ENCODE results near the gene ERC2. TPM values are rescaled to one million over a fixed set of nuclear protein-coding genes. Genes with fewer than 3 reads are reported as not detected.

ERC2 gene
- total and polyA plus RNA-seq, 7 donors, result 0.52 to 5.7 (median 1.2) TPM; not detected in 2

DNA sequence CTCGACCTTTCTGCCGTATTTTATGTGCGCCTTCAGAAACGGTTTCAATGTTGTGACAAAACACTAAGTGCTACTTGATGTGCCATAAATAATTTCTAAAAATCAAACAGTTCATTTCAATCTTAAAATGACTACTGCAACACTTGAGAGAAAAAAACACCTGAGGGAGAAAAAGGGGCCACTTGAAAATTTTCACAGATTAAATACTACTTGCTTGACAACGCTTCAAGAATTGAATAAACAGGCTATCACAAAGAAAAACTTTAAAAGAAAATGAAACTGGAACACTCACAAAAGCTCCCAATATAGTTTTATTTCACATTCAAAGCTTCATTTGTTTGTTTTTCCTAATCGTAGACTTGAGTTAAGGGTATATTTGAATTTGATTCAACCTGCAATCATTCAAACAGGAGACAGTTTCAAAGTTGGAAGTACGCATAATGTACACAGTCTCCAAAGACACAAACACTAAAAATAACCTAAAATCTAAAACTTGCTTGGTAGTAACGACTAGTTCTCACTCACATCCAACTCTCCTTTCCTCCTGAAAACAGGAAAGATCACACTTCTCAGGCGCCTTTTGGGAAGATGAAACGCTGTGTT is 380.7 kb downstream of the ERC2 start:
- TF ChIP-seq, protein P1, sequence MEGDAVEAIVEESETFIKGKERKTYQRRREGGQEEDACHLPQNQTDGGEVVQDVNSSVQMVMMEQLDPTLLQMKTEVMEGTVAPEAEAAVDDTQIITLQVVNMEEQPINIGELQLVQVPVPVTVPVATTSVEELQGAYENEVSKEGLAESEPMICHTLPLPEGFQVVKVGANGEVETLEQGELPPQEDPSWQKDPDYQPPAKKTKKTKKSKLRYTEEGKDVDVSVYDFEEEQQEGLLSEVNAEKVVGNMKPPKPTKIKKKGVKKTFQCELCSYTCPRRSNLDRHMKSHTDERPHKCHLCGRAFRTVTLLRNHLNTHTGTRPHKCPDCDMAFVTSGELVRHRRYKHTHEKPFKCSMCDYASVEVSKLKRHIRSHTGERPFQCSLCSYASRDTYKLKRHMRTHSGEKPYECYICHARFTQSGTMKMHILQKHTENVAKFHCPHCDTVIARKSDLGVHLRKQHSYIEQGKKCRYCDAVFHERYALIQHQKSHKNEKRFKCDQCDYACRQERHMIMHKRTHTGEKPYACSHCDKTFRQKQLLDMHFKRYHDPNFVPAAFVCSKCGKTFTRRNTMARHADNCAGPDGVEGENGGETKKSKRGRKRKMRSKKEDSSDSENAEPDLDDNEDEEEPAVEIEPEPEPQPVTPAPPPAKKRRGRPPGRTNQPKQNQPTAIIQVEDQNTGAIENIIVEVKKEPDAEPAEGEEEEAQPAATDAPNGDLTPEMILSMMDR (IDR thresholded peaks at IDR 0.05), result no peak
- no peak for TF ChIP-seq POLR2AphosphoS5 (IDR thresholded peaks at IDR 0.05)
- TF ChIP-seq POLR2A (IDR thresholded peaks at IDR 0.05), result no peak
- TF ChIP-seq EP300 (IDR thresholded peaks at IDR 0.05), result no peak
- intact Hi-C loops (cut with DNase I), result no loop called here
- no peak for DNase-seq
- H3K27ac ChIP-seq, result no peak overlapping the region
- H3K36me3 ChIP-seq, result no peaks in the 10 kb centered on the region
- no peaks in the 10 kb centered on the region for H3K9me3 ChIP-seq
- no peaks in the 10 kb centered on the region for H3K27me3 ChIP-seq
- 65 to 76% methylated on average over 10 of the region's 10 CpGs for WGBS, 2 donors
- H3K4me1 ChIP-seq, result no peaks in the 10 kb centered on the region
- H3K4me3 ChIP-seq, result no peak overlapping the region

DNA sequence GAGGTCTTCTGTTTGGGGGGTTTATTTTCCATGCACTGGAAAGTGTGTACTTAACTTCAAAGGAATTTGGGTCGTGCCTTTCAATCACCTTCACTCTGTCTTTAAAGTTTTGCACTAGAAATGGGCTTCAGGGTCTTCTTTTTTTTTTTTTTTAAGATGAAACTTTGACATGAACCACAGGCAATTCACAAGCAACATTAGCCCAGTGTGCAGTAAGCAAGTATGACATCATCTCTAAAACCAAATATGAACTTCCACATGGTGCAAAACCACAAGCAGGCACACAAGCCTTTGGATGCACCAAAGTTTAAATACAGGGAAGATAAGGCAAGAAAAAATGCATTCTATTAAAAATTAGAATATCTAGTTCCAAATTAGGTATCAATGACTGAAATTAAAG is 381.9 kb downstream of the ERC2 start:
- H3K9me3 ChIP-seq, result no peaks in the 10 kb centered on the region
- intact Hi-C loops (cut with DNase I), result no loop called here
- TF ChIP-seq, protein P1 (IDR thresholded peaks at IDR 0.05), result no peak
- TF ChIP-seq EP300 (IDR thresholded peaks at IDR 0.05) (no peak), POLR2A (IDR thresholded peaks at IDR 0.05) (no peak), POLR2AphosphoS5 (IDR thresholded peaks at IDR 0.05) (no peak)
- no peak for DNase-seq
- H3K4me3 ChIP-seq, result no peak overlapping the region
- 68 to 73% methylated on average over 1 of the region's 1 CpG for WGBS, 2 donors
- no peaks in the 10 kb centered on the region for H3K4me1 ChIP-seq
- H3K27me3 ChIP-seq, result no peaks in the 10 kb centered on the region
- no peaks in the 10 kb centered on the region for H3K36me3 ChIP-seq
- no peak overlapping the region for H3K27ac ChIP-seq

DNA sequence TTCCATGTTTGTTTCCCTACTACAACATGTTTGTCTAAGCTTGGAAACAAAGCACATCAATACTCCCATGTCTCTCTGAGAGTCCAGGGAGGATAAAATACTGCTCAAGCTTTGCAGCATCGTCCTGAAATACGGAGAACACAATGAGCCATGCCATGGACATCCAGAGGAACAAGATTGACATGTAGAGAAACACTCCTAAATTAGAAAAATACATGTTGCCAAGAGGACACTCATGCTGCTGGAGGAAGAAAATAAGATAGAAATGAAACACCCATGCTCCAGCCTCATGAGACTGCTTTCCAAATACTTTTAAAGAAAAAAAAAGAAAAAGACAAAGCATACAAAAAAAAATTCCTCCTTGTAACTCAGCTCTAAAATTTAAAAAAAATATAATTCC is 387.0 kb downstream of the ERC2 start:
- 76 to 91% methylated on average over 2 of the region's 2 CpGs for WGBS, 2 donors
- no peaks in the 10 kb centered on the region for H3K9me3 ChIP-seq
- H3K4me1 ChIP-seq, result no peaks in the 10 kb centered on the region
- H3K36me3 ChIP-seq, result no peaks in the 10 kb centered on the region
- TF ChIP-seq POLR2AphosphoS5 (IDR thresholded peaks at IDR 0.05), result no peak
- TF ChIP-seq EP300 (IDR thresholded peaks at IDR 0.05), result no peak
- TF ChIP-seq, protein P1 (IDR thresholded peaks at IDR 0.05), result no peak
- TF ChIP-seq POLR2A (IDR thresholded peaks at IDR 0.05), result no peak
- H3K27me3 ChIP-seq, result peaks cover 0 to 2% (median 0%) of the 10 kb centered on the region in 3 donors
- DNase-seq, result no peak
- no peak overlapping the region for H3K27ac ChIP-seq
- H3K4me3 ChIP-seq, result no peak overlapping the region
- intact Hi-C loops (cut with DNase I), result no loop called here

DNA sequence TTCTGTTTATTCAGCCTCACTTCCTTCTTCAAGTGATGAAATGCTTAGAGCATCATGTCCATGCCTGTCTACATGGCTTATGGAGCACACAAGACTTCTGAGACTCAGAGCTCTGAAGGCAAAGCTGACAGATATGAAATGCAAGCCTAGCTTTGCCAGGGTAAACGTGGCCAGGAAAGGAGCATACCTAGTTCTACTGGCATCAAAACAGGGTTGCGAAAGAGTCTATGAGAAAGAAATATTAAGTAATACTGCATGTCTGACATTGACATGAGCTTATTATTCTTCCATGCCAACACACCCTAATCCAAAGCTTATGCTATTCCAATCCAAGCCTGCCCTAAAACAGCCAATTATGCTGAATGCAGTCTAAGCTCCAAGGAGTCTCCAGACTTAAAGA is 391.5 kb downstream of the ERC2 start:
- Histone ChIP-seq H3K36me3 (no peaks in the 10 kb centered on the region), H3K27ac (no peak overlapping the region), H3K4me3 (no peak overlapping the region), H3K9me3 (no peaks in the 10 kb centered on the region), H3K4me1 (no peaks in the 10 kb centered on the region), H3K27me3 (peaks cover 0 to 2% (median 0%) of the 10 kb centered on the region in 3 donors)
- TF ChIP-seq POLR2AphosphoS5 (IDR thresholded peaks at IDR 0.05) (no peak), EP300 (IDR thresholded peaks at IDR 0.05) (no peak), POLR2A (IDR thresholded peaks at IDR 0.05) (no peak)
- TF ChIP-seq, protein P1 (IDR thresholded peaks at IDR 0.05), result no peak
- DNase-seq, result no peak
- WGBS, 2 donors, result 84 to 91% methylated on average over 2 of the region's 2 CpGs
- intact Hi-C loops (cut with DNase I), result no loop called here

DNA sequence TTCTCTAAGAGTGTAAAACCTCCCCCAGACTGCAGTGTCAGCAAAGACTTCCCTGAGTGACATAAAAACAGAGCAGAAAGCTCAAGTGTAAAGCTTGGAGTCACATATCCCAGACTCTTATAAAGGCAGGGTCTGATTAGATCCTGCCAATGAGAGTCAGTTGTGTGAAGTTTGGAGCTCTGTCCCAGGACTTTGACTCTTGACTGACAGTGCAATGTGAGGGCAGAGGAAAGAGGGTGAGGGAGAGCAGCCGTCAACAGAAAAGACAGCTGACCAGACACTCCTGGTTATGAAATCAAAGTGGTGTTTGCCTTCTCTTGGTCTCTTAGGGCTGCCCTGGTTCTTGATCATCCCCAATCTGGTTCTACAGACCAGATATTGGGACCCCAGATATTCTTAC is 393.2 kb downstream of the ERC2 start:
- no peaks in the 10 kb centered on the region for H3K9me3 ChIP-seq
- WGBS, 2 donors, result 38 to 92% methylated on average over 1 of the region's 1 CpG
- H3K27ac ChIP-seq, result no peak overlapping the region
- H3K36me3 ChIP-seq, result no peaks in the 10 kb centered on the region
- TF ChIP-seq, protein P1 (IDR thresholded peaks at IDR 0.05), result no peak
- no peak for TF ChIP-seq POLR2AphosphoS5 (IDR thresholded peaks at IDR 0.05)
- TF ChIP-seq POLR2A (IDR thresholded peaks at IDR 0.05), result no peak
- no peak for TF ChIP-seq EP300 (IDR thresholded peaks at IDR 0.05)
- no peak for DNase-seq
- no peaks in the 10 kb centered on the region for H3K4me1 ChIP-seq
- H3K4me3 ChIP-seq, result no peak overlapping the region
- intact Hi-C loops (cut with DNase I), result no loop called here
- H3K27me3 ChIP-seq, result peaks cover 0 to 2% (median 0%) of the 10 kb centered on the region in 3 donors
